WTC11 (cell line): ENCODE data around the gene MLYCD. TPM values are rescaled to one million over a fixed set of nuclear protein-coding genes. Genes with fewer than 3 reads are reported as not detected.

Experiments
- ATAC-seq: fragments of 200-7000 bp; cut with Tn5 transposase; 2 replicates; pipeline ENCODE4 v1.10.0; 2021; ENCODE audit warnings: mild to moderate bottlenecking, moderate library complexity
- CTCF ChIA-PET: fragments of 300-600 bp; sonication (Branson Sonifier 250); formaldehyde crosslinking; loops from one replicate; lab custom pipeline; 2021; ENCODE audit warnings: antibody characterized with exemption; lab: Charles Lee
- POLR2A ChIA-PET: fragments of 350-600 bp; sonication (Branson Sonifier 250); formaldehyde crosslinking; loops from one replicate; lab custom pipeline; 2021; ENCODE audit warnings: antibody characterized with exemption; lab: Charles Lee
- DNase-seq: peaks from one replicate; pipeline ENCODE4 v3.0.0; 2021; ENCODE audit warnings: low spot score
- H3K27ac Mint-ChIP-seq: 2 replicates; pipeline ENCODE4 v1.8.0; 2021; ENCODE audit warnings: mixed read lengths
- H3K27me3 Mint-ChIP-seq: 2 replicates; pipeline ENCODE4 v1.8.0; 2021; ENCODE audit warnings: low read depth, mild to moderate bottlenecking, moderate library complexity, mixed read lengths
- H3K36me3 Mint-ChIP-seq: 2 replicates; pipeline ENCODE4 v1.8.0; 2021; ENCODE audit warnings: mixed read lengths
- H3K4me1 Mint-ChIP-seq: 2 replicates; pipeline ENCODE4 v1.8.0; 2022; ENCODE audit warnings: mixed read lengths
- H3K4me3 Mint-ChIP-seq: 2 replicates; pipeline ENCODE4 v1.8.0; 2021; ENCODE audit warnings: mild to moderate bottlenecking, moderate library complexity, mixed read lengths
- H3K9me3 Mint-ChIP-seq: 2 replicates; pipeline ENCODE4 v1.8.0; 2021; ENCODE audit warnings: mixed read lengths
- CREM ChIP-seq: sonication (generic); formaldehyde crosslinking; IDR thresholded peaks from 2 replicates; pipeline ENCODE4 v1.8.1; 2022; ENCODE audit warnings: mild to moderate bottlenecking, missing genetic modification reagents, moderate library complexity
- ETV6 ChIP-seq: sonication (generic); formaldehyde crosslinking; IDR thresholded peaks from 2 replicates; pipeline ENCODE4 v1.8.1; 2022; ENCODE audit warnings: mild to moderate bottlenecking, missing genetic modification reagents
- IRF2 ChIP-seq: sonication (generic); formaldehyde crosslinking; IDR thresholded peaks from 2 replicates; pipeline ENCODE4 v1.8.0; 2022; ENCODE audit warnings: low read depth, missing genetic modification reagents, borderline replicate concordance
- JUN ChIP-seq: sonication (generic); formaldehyde crosslinking; IDR thresholded peaks from 2 replicates; pipeline ENCODE4 v1.8.0; 2023; ENCODE audit warnings: mild to moderate bottlenecking, missing genetic modification reagents
- KAT7 ChIP-seq: sonication (generic); formaldehyde crosslinking; IDR thresholded peaks from 2 replicates; pipeline ENCODE4 v1.8.1; 2023; ENCODE audit warnings: missing genetic modification reagents, mild to moderate bottlenecking, borderline replicate concordance
- NR1H2 ChIP-seq: sonication (generic); formaldehyde crosslinking; IDR thresholded peaks from 2 replicates; pipeline ENCODE4 v1.9.0; 2021; ENCODE audit warnings: mild to moderate bottlenecking, moderate library complexity, missing genetic modification reagents
- SMAD3 ChIP-seq: sonication (generic); formaldehyde crosslinking; IDR thresholded peaks from 2 replicates; pipeline ENCODE4 v1.8.0; 2022; ENCODE audit warnings: missing genetic modification reagents, mild to moderate bottlenecking, borderline replicate concordance
- SOX15 ChIP-seq: fragments of 250-450 bp; sonication (Bioruptor Pico); IDR thresholded peaks from 2 replicates; pipeline ENCODE4 v1.9.0; 2021; ENCODE audit warnings: mild to moderate bottlenecking
- ZNF281 ChIP-seq: sonication (generic); formaldehyde crosslinking; IDR thresholded peaks from 2 replicates; pipeline ENCODE4 v1.8.0; 2023; ENCODE audit warnings: mild to moderate bottlenecking, missing genetic modification reagents
- ZNF416 ChIP-seq: fragments of 250-450 bp; sonication (Bioruptor Pico); IDR thresholded peaks from 2 replicates; pipeline ENCODE4 v1.9.0; 2021; ENCODE audit warnings: mild to moderate bottlenecking, inconsistent platforms
- ZNF423 ChIP-seq: fragments of 250-450 bp; sonication (Bioruptor Pico); IDR thresholded peaks from 2 replicates; pipeline ENCODE4 v2.1.2; 2022; ENCODE audit warnings: mild to moderate bottlenecking, moderate library complexity
- ZNF425 ChIP-seq: fragments of 250-450 bp; sonication (Bioruptor Pico); conservative IDR thresholded peaks from 2 replicates; pipeline ENCODE4 v1.9.0; 2021; ENCODE audit warnings: mild to moderate bottlenecking
- ZSCAN18 ChIP-seq: fragments of 250-450 bp; sonication (Bioruptor Pico); IDR thresholded peaks from 2 replicates; pipeline ENCODE4 v2.1.2; 2022; ENCODE audit warnings: mild to moderate bottlenecking, moderate library complexity
- total RNA-seq: library from RNA; stranded (reverse); gene quantifications from 3 replicates; pipeline ENCODE4 v1.2.3, GENCODE V29; 2021
- TF ChIP-seq, protein P1 (sequence below): sonication (generic); formaldehyde crosslinking; IDR thresholded peaks from 2 replicates; pipeline ENCODE4 v1.8.1; 2022; ENCODE audit warnings: mild to moderate bottlenecking, moderate library complexity, missing genetic modification reagents
- TF ChIP-seq, protein P2 (sequence below): sonication (generic); formaldehyde crosslinking; IDR thresholded peaks from 2 replicates; pipeline ENCODE4 v1.8.0; 2022; ENCODE audit warnings: mild to moderate bottlenecking, missing genetic modification reagents

MLYCD gene
- total RNA-seq, 1 experiment from 2014 or later = 6.3 TPM

- TF ChIP-seq, protein P1, sequence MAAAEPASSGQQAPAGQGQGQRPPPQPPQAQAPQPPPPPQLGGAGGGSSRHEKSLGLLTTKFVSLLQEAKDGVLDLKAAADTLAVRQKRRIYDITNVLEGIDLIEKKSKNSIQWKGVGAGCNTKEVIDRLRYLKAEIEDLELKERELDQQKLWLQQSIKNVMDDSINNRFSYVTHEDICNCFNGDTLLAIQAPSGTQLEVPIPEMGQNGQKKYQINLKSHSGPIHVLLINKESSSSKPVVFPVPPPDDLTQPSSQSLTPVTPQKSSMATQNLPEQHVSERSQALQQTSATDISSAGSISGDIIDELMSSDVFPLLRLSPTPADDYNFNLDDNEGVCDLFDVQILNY (CRISPR knock-in tag) = no peak
These were observed 12.4 kb downstream of the MLYCD start (continued) for GRCh38 chr16:83911290-83911689.

- peaks cover 73% of the 10 kb centered on the region for H3K36me3 Mint-ChIP-seq
- TF ChIP-seq IRF2 (CRISPR knock-in tag) = no peak
- TF ChIP-seq, protein P2, sequence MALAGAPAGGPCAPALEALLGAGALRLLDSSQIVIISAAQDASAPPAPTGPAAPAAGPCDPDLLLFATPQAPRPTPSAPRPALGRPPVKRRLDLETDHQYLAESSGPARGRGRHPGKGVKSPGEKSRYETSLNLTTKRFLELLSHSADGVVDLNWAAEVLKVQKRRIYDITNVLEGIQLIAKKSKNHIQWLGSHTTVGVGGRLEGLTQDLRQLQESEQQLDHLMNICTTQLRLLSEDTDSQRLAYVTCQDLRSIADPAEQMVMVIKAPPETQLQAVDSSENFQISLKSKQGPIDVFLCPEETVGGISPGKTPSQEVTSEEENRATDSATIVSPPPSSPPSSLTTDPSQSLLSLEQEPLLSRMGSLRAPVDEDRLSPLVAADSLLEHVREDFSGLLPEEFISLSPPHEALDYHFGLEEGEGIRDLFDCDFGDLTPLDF (CRISPR knock-in tag) = no peak
- no peak for TF ChIP-seq NR1H2
- TF ChIP-seq ZSCAN18 (CRISPR knock-in tag) = no peak
- 0 out of 2 replicates have a peak overlapping the region, but pooled peaks have one; percentile 38 for H3K27ac Mint-ChIP-seq
- H3K4me3 Mint-ChIP-seq = no peak overlapping the region
- ATAC-seq (no peak), DNase-seq (no peak)
- H3K27me3 Mint-ChIP-seq = no peaks in the 10 kb centered on the region; the same call in 1 of the 2 replicates
- peaks cover 16% of the 10 kb centered on the region for H3K9me3 Mint-ChIP-seq
- CTCF ChIA-PET = interaction anchor here (2.6 to 3.6 kb wide), 2 partner anchors 14 to 44 kb away, joined by 9 to 18 read pairs; no protein-coding TSS in a partner anchor
- H3K4me1 Mint-ChIP-seq = peaks cover 9% of the 10 kb centered on the region
- POLR2A ChIA-PET = no interaction called here
These were observed 13.8 kb downstream of the MLYCD start for GRCh38 chr16:83912519-83913244.

DNA sequence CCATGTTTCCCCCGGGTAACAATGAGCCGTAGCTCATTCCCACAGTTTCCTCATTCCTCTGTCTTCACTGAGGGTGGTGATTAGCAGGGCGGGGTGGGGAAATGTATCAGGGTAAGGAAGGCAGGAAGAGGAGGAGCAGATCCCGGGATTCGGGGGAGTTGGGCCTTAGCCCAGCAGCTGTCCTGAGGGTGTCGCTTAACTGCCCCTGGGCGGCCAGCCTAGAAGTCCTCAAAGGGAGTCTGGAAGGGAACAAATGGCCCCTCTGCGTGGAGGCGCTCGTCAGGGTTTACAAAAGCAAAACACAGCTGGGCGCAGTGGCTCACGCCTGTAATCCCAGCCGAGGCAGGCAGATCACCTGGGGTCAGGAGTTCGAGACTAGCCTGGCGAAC is 14.3 kb downstream of the MLYCD start:
- Mint-ChIP-seq H3K4me3 (no peak overlapping the region), H3K27me3 (no peaks in the 10 kb centered on the region; the same call in 1 of the 2 replicates), H3K9me3 (peaks cover 21% of the 10 kb centered on the region), H3K4me1 (peaks cover 4% of the 10 kb centered on the region; the same call in 1 of the 2 replicates), H3K36me3 (peaks cover 78% of the 10 kb centered on the region), H3K27ac (0 out of 2 replicates have a peak overlapping the region, but pooled peaks have one; percentile 38)
- CTCF ChIA-PET = interaction anchor here (2.6 to 3.6 kb wide), 2 partner anchors 13 to 43 kb away, joined by 9 to 18 read pairs; no protein-coding TSS in a partner anchor
- peak; percentile 43 for ATAC-seq
- POLR2A ChIA-PET = no interaction called here
- no peak for TF ChIP-seq NR1H2
- TF ChIP-seq, all 79 proteins: peak for 0
- no peak for DNase-seq

DNA sequence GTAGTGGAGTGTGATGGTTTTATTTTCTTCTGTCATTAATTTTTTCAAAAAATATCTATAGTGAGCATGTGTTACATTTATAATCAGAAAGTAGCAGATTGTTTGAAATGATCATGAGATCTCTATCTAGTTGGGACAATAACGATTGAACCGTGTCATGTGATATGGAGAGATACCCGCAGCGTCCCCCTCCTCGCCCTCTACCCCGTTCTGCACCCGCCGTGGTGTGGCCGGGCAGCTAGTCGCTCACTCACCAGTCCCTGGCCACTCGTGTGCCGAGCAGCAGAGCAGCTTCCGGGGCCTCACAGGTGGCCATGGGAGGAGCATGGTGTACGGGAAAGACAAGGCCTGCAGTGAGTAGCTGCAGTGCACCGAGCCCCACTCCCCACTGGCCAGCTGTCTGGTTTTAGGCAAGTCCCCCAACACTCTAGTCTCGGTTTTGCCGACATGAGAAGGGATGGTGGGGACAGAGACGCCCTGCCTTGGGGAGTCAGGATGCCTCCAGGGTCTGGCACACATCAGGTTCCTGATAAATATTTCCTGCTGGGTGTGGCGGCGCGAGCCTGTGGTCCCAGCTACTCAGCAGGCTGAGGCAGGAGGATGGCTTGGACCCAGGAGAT is 15.3 kb downstream of the MLYCD start:
- H3K4me3 Mint-ChIP-seq = no peak overlapping the region
- no peak overlapping the region for H3K27ac Mint-ChIP-seq
- H3K4me1 Mint-ChIP-seq = no peaks in the 10 kb centered on the region
- ATAC-seq = no peak
- ChIA-PET CTCF (interaction anchor here (0.6 to 3.6 kb wide), 2 partner anchors 12 to 888 kb away, joined by 4 to 18 read pairs; no protein-coding TSS in a partner anchor), POLR2A (no interaction called here)
- H3K36me3 Mint-ChIP-seq = peaks cover 78% of the 10 kb centered on the region
- H3K27me3 Mint-ChIP-seq = no peaks in the 10 kb centered on the region; the same call in 1 of the 2 replicates
- DNase-seq = no peak
- peaks cover 30% of the 10 kb centered on the region for H3K9me3 Mint-ChIP-seq
- TF ChIP-seq KAT7 = no peak
- no peak for TF ChIP-seq ZNF423 (CRISPR knock-in tag)
- no peak for TF ChIP-seq ZNF281 (CRISPR knock-in tag)
- TF ChIP-seq ZNF416 (CRISPR knock-in tag) = no peak
- TF ChIP-seq ZNF425 (CRISPR knock-in tag) = no peak
- TF ChIP-seq ETV6 (CRISPR knock-in tag) = no peak
- TF ChIP-seq CREM (CRISPR knock-in tag) = no peak
- no peak for TF ChIP-seq SMAD3 (CRISPR knock-in tag)
- no peak for TF ChIP-seq SOX15 (CRISPR knock-in tag)
- TF ChIP-seq, protein P1 (CRISPR knock-in tag) = no peak
- TF ChIP-seq JUN = no peak
- no peak for TF ChIP-seq ZSCAN18 (CRISPR knock-in tag)
